Prostate gland (tissue), 2 donors: ENCODE data around the gene MILR1.

ENCODE experiments used
- CTCF ChIP-seq, 4 experiments: fragments of 200-600 bp in 2 of 4; fragments of 450-650 bp in 2 of 4; sonication (generic) in 2 of 4; IDR thresholded peaks; 1 replicate in 3 of 4; 2 replicates in 1 of 4; pipeline ENCODE4 v1.5.1; 2016 to 2019; ENCODE audit warnings: antibody characterized with exemption in 4 of 4, mild to moderate bottlenecking in 2 of 4, moderate library complexity in 2 of 4
- POLR2A ChIP-seq: fragments of 450-650 bp; IDR thresholded peaks from one replicate; pipeline ENCODE4 v1.6.1; 2016; ENCODE audit warnings: antibody characterized with exemption, mild to moderate bottlenecking

GRCh38 chr17:64401244-64401860 is 47.6 kb upstream of the MILR1 start:
- no peak for TF ChIP-seq CTCF (IDR thresholded peaks at IDR 0.05)
- TF ChIP-seq POLR2A = no peak
